Uterus (tissue), 2 donors: Measurements from ENCODE around the gene SLC29A2.

Source experiments
- CTCF ChIP-seq, 4 experiments: fragments of 200-600 bp in 2 of 4; fragments of 450-650 bp in 2 of 4; sonication (generic) in 2 of 4; IDR thresholded peaks; one replicate each; pipeline ENCODE4 v1.5.1; 2016 to 2019; ENCODE audit warnings: antibody characterized with exemption in 4 of 4, mild to moderate bottlenecking in 2 of 4, moderate library complexity in 1 of 4
- POLR2A ChIP-seq, 2 donors: fragments of 450-650 bp; IDR thresholded peaks; one replicate each; pipeline ENCODE4 v1.6.1; 2016; ENCODE audit warnings: antibody characterized with exemption in 2 of 2, mild to moderate bottlenecking in 1 of 2, moderate library complexity in 1 of 2

GRCh38 chr11:66338276-66339161, 33.0 kb downstream of the SLC29A2 start:
- TF ChIP-seq CTCF (IDR thresholded peaks at IDR 0.05) (no peak), POLR2A (IDR thresholded peaks at IDR 0.05) (no peak)
